ENCODE data around the gene KRT12. TPM values are rescaled to one million over a fixed set of nuclear protein-coding genes. Genes with fewer than 3 reads are reported as not detected.

The KRT12 gene
- total and polyA plus RNA-seq, 9 of the 15 experiments (the other 6 are each of a cell fraction or from before 2014, with no cell fraction given): 0.18 to 7.0 (median 2.2) TPM

DNA sequence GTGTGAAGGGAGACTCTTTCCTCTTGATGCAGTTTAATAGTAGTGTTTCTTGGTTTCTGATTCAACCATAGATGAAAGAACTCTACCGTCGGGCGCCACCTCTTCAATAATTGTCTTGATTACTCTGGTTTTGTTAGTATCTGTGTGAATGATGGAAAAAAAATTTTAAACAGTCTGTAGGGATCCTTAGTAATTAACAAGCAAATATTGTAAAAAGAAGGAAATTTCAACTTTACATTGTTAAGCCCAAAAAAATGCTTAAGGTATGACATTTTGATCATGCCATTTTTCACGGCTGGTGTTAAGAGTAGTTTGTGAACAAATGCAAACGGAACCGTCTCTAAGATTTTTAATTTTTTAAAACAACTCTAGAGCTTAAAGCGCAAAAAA, 48.7 kb downstream of the KRT12 start (continued):
- no peak for TF ChIP-seq SMAD4 (CRISPR knock-in tag; conservative IDR thresholded peaks at IDR 0.05)
- TF ChIP-seq, protein P1, sequence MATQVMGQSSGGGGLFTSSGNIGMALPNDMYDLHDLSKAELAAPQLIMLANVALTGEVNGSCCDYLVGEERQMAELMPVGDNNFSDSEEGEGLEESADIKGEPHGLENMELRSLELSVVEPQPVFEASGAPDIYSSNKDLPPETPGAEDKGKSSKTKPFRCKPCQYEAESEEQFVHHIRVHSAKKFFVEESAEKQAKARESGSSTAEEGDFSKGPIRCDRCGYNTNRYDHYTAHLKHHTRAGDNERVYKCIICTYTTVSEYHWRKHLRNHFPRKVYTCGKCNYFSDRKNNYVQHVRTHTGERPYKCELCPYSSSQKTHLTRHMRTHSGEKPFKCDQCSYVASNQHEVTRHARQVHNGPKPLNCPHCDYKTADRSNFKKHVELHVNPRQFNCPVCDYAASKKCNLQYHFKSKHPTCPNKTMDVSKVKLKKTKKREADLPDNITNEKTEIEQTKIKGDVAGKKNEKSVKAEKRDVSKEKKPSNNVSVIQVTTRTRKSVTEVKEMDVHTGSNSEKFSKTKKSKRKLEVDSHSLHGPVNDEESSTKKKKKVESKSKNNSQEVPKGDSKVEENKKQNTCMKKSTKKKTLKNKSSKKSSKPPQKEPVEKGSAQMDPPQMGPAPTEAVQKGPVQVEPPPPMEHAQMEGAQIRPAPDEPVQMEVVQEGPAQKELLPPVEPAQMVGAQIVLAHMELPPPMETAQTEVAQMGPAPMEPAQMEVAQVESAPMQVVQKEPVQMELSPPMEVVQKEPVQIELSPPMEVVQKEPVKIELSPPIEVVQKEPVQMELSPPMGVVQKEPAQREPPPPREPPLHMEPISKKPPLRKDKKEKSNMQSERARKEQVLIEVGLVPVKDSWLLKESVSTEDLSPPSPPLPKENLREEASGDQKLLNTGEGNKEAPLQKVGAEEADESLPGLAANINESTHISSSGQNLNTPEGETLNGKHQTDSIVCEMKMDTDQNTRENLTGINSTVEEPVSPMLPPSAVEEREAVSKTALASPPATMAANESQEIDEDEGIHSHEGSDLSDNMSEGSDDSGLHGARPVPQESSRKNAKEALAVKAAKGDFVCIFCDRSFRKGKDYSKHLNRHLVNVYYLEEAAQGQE (IDR thresholded peaks at IDR 0.05; ENCODE audit: borderline replicate concordance): 0 out of 2 replicates have a peak, but pooled peaks have one; percentile 3
- TF ChIP-seq, protein P1 (CRISPR knock-in tag; IDR thresholded peaks at IDR 0.05; ENCODE audit: low read depth): no peak
- TF ChIP-seq, protein P2, sequence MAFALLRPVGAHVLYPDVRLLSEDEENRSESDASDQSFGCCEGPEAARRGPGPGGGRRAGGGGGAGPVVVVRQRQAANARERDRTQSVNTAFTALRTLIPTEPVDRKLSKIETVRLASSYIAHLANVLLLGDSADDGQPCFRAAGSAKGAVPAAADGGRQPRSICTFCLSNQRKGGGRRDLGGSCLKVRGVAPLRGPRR (CRISPR knock-in tag; IDR thresholded peaks at IDR 0.05): no peak
- TF ChIP-seq, protein P3, sequence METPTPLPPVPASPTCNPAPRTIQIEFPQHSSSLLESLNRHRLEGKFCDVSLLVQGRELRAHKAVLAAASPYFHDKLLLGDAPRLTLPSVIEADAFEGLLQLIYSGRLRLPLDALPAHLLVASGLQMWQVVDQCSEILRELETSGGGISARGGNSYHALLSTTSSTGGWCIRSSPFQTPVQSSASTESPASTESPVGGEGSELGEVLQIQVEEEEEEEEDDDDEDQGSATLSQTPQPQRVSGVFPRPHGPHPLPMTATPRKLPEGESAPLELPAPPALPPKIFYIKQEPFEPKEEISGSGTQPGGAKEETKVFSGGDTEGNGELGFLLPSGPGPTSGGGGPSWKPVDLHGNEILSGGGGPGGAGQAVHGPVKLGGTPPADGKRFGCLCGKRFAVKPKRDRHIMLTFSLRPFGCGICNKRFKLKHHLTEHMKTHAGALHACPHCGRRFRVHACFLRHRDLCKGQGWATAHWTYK (CRISPR knock-in tag; IDR thresholded peaks at IDR 0.05): no peak
- TF ChIP-seq ARNT (IDR thresholded peaks at IDR 0.05): 0 out of 4 replicates have a peak, but pooled peaks of 1 of the 2 experiments have one; percentile 55
- TF ChIP-seq PCBP1 (IDR thresholded peaks at IDR 0.05; ENCODE audit: low read depth, low read length, poor library complexity, severe bottlenecking): no peak
- peak; percentile 55; the same call in 1 of the 2 replicates for TF ChIP-seq NFRKB (IDR thresholded peaks at IDR 0.05; ENCODE audit: low read depth)
